Measurements from ENCODE around the gene ATP13A3.

ATP13A3 gene

DNA sequence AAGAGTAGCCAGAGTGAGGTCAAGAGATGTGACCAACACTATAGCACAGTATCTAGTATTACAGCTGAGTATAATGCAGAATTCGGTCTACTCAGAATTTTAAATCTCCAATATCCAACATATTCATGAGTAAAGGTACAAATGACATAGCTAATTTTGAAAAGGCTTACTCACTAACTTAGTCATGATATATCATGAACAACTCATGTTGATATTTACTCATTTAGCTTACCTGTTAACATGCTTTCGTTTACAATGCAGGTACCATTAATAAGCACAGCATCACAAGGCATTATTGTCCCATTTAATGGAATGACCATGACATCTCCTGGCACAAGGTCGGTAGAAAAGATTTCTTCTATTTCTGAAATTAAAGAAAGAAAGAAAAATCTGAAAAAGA is 36.9 kb downstream of the ATP13A3 start:
- no peak for TF ChIP-seq MAX (IDR thresholded peaks at IDR 0.05; ENCODE audit: low read depth, low read length)
- TF ChIP-seq MYC (IDR thresholded peaks at IDR 0.05; ENCODE audit: low read depth, low read length): no peak
- no peak for TF ChIP-seq POLR2A (IDR thresholded peaks at IDR 0.05; ENCODE audit: extremely low read depth, insufficient read length)
- no peak for DNase-seq (ENCODE audit: low read depth)
- H3K4me3 ChIP-seq (ENCODE audit: low read depth, low read length): no peak overlapping the region

DNA sequence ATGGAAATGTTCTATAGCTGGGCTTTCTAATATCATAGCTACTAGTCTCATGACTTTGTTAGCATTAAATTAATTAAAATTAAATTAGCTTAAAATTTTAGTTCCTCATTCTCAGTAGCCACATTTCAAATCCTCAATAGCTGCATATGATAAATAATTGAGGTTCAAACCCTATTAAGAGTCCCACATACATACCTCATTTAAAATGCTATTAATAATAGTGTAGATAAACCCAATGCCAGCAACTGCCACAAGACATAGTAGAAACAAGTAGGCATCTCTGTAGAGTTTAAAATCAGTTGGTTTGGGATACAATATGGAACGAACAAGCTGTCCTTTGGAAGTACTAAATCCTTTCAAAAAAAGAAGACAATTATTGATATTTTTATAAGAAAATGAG is 39.1 kb downstream of the ATP13A3 start:
- no peak for DNase-seq (ENCODE audit: low read depth)
- TF ChIP-seq MYC (IDR thresholded peaks at IDR 0.05; ENCODE audit: low read depth, low read length) (no peak), MAX (IDR thresholded peaks at IDR 0.05; ENCODE audit: low read depth, low read length) (no peak), CTCF (IDR thresholded peaks at IDR 0.05; ENCODE audit: low read depth, low read length) (no peak), POLR2A (IDR thresholded peaks at IDR 0.05; ENCODE audit: extremely low read depth, insufficient read length) (no peak)
- H3K4me3 ChIP-seq (ENCODE audit: low read depth, low read length): no peak overlapping the region

DNA sequence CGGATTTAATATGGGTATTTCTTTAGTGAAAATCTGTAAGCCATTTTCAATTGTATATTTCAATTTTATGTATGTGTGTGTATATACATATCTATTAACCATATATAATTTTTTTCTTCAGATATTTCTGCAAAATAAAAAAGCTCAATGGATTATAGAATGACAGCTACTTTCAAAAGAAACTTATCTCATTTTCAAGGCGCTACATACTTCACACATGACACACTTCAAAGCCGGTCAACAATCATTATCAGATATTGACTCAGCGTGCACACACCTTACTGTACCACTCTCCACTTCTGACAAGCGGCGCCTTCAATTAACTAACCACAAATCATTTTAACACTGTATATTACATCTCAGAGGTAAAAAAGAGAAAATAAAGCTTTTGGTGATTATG is 39.6 kb downstream of the ATP13A3 start:
- DNase-seq (ENCODE audit: low read depth): no peak
- no peak overlapping the region for H3K4me3 ChIP-seq (ENCODE audit: low read depth, low read length)
- TF ChIP-seq MAX (IDR thresholded peaks at IDR 0.05; ENCODE audit: low read depth, low read length) (no peak), POLR2A (IDR thresholded peaks at IDR 0.05; ENCODE audit: extremely low read depth, insufficient read length) (no peak), MYC (IDR thresholded peaks at IDR 0.05; ENCODE audit: low read depth, low read length) (no peak), CTCF (IDR thresholded peaks at IDR 0.05; ENCODE audit: low read depth, low read length) (no peak)

GRCh38 chr3:194446754-194447153 is 40.0 kb downstream of the ATP13A3 start:
- H3K4me3 ChIP-seq (ENCODE audit: low read depth, low read length): no peak overlapping the region
- DNase-seq (ENCODE audit: low read depth): no peak

GRCh38 chr3:194446172-194446571 is 40.6 kb downstream of the ATP13A3 start:
- no peak for TF ChIP-seq CTCF (IDR thresholded peaks at IDR 0.05; ENCODE audit: low read depth, low read length)
- no peak for TF ChIP-seq MYC (IDR thresholded peaks at IDR 0.05; ENCODE audit: low read depth, low read length)
- no peak for TF ChIP-seq MAX (IDR thresholded peaks at IDR 0.05; ENCODE audit: low read depth, low read length)
- TF ChIP-seq POLR2A (IDR thresholded peaks at IDR 0.05; ENCODE audit: extremely low read depth, insufficient read length): no peak
- H3K4me3 ChIP-seq (ENCODE audit: low read depth, low read length): no peak overlapping the region
- no peak for DNase-seq (ENCODE audit: low read depth)

More at GRCh38 chr3:194446754-194447153, 40.0 kb downstream of the ATP13A3 start:
- TF ChIP-seq MYC (IDR thresholded peaks at IDR 0.05; ENCODE audit: low read depth, low read length) (no peak), MAX (IDR thresholded peaks at IDR 0.05; ENCODE audit: low read depth, low read length) (no peak), POLR2A (IDR thresholded peaks at IDR 0.05; ENCODE audit: extremely low read depth, insufficient read length) (no peak), CTCF (IDR thresholded peaks at IDR 0.05; ENCODE audit: low read depth, low read length) (no peak)

GRCh38 chr3:194443901-194444300 is 42.9 kb downstream of the ATP13A3 start:
- no peak for TF ChIP-seq CTCF (IDR thresholded peaks at IDR 0.05; ENCODE audit: low read depth, low read length)
- no peak for TF ChIP-seq POLR2A (IDR thresholded peaks at IDR 0.05; ENCODE audit: extremely low read depth, insufficient read length)
- no peak for TF ChIP-seq MYC (IDR thresholded peaks at IDR 0.05; ENCODE audit: low read depth, low read length)
- no peak for TF ChIP-seq MAX (IDR thresholded peaks at IDR 0.05; ENCODE audit: low read depth, low read length)
- H3K4me3 ChIP-seq (ENCODE audit: low read depth, low read length): no peak overlapping the region
- no peak for DNase-seq (ENCODE audit: low read depth)
